Measurements from ENCODE around the gene LRRC52. TPM values are rescaled to one million over a fixed set of nuclear protein-coding genes. Genes with fewer than 3 reads are reported as not detected.
A peak's percentile ranks its signal among the peaks of the same experiment; 100 is the strongest.

LRRC52 gene
- total and polyA plus RNA-seq, 4 donors, result not detected

DNA sequence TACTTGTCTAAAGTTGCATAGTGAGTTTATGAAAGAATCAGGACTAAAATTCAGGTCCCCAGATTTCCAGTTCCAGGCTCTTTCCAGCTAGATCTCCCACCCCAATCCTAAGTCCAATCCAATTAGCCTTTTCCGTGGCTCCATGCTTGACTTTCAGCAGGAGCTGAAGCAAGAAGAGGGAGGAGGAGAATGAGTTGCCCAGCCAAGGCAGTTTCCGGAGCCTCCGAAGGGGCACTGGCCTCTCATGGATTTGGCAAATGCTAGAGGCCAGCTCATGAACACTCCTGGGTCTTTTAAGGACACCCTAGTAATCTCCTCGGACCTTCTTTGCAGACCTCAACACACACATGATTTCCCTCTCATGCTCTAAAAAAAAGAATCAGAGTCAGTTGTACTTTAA lies 10.5 kb upstream of the LRRC52 start:
- no peak for DNase-seq (ENCODE audit: low spot score)

DNA sequence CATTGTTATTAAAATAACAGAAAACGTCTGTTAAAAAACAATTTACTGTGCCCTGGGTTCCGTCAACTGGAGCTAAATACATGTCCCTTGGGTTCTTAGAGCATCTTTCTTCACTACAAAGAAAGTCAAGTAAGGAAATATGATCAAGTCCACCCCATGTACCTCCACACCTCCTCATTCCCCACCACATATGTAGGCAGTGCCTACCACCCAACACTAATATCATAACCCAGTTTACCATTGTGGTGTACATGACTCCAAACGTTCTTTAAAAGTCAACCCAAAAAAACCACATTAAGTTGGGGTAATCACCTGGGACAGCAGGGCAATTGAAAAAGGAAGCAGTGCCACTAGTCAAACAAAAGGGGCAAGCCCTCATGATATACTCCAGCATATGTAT lies 7.8 kb upstream of the LRRC52 start:
- no peak overlapping the region for H3K9ac ChIP-seq (ENCODE audit: low read depth in 1 of 2, low read length in 2 of 2)
- H3K9me3 ChIP-seq (ENCODE audit: control insufficient read depth in 4 of 4, low read length in 3 of 4), result no peaks in the 10 kb centered on the region
- no peak overlapping the region for H3K4me3 ChIP-seq (ENCODE audit: low read depth in 1 of 3, low read length in 3 of 3)
- H3K36me3 ChIP-seq (ENCODE audit: control insufficient read depth in 4 of 4, insufficient read depth in 3 of 4, low read depth in 1 of 4, low read length in 3 of 4), result no peaks in the 10 kb centered on the region
- peaks cover 0 to under 1% (median 0%) of the 10 kb centered on the region in 4 donors for H3K4me1 ChIP-seq (ENCODE audit: control insufficient read depth in 4 of 4, insufficient read depth in 4 of 4, low read length in 3 of 4)
- no peak overlapping the region for H3K27ac ChIP-seq (ENCODE audit: low read depth in 1 of 2, low read length in 2 of 2)
- DNase-seq (ENCODE audit: low spot score), result no peak
- H3K27me3 ChIP-seq (ENCODE audit: control insufficient read depth in 4 of 4, insufficient read depth in 4 of 4, low read length in 3 of 4), result no peaks in the 10 kb centered on the region
- TF ChIP-seq SP1 (IDR thresholded peaks at IDR 0.05) (no peak), JUND (IDR thresholded peaks at IDR 0.05) (no peak), GABPA (IDR thresholded peaks at IDR 0.05 in 1 of 2, conservative IDR thresholded peaks at IDR 0.05 in 1 of 2) (no peak), FOXA2 (IDR thresholded peaks at IDR 0.05) (no peak)
- TF ChIP-seq, protein P1, sequence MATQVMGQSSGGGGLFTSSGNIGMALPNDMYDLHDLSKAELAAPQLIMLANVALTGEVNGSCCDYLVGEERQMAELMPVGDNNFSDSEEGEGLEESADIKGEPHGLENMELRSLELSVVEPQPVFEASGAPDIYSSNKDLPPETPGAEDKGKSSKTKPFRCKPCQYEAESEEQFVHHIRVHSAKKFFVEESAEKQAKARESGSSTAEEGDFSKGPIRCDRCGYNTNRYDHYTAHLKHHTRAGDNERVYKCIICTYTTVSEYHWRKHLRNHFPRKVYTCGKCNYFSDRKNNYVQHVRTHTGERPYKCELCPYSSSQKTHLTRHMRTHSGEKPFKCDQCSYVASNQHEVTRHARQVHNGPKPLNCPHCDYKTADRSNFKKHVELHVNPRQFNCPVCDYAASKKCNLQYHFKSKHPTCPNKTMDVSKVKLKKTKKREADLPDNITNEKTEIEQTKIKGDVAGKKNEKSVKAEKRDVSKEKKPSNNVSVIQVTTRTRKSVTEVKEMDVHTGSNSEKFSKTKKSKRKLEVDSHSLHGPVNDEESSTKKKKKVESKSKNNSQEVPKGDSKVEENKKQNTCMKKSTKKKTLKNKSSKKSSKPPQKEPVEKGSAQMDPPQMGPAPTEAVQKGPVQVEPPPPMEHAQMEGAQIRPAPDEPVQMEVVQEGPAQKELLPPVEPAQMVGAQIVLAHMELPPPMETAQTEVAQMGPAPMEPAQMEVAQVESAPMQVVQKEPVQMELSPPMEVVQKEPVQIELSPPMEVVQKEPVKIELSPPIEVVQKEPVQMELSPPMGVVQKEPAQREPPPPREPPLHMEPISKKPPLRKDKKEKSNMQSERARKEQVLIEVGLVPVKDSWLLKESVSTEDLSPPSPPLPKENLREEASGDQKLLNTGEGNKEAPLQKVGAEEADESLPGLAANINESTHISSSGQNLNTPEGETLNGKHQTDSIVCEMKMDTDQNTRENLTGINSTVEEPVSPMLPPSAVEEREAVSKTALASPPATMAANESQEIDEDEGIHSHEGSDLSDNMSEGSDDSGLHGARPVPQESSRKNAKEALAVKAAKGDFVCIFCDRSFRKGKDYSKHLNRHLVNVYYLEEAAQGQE (IDR thresholded peaks at IDR 0.05), result no peak
- WGBS, result 80% methylated on average over 3 of the region's 3 CpGs

More for the DNA sequence above, 10.5 kb upstream of the LRRC52 start:
- peaks cover 0 to 3% (median 0%) of the 10 kb centered on the region in 4 donors for H3K4me1 ChIP-seq (ENCODE audit: control insufficient read depth in 4 of 4, insufficient read depth in 4 of 4, low read length in 3 of 4)
- no peak overlapping the region for H3K9ac ChIP-seq (ENCODE audit: low read depth in 1 of 2, low read length in 2 of 2)
- no peak overlapping the region for H3K4me3 ChIP-seq (ENCODE audit: low read depth in 1 of 3, low read length in 3 of 3)
- 79% methylated on average over 4 of the region's 4 CpGs for WGBS
- H3K27ac ChIP-seq (ENCODE audit: low read depth in 1 of 2, low read length in 2 of 2), result no peak overlapping the region
- H3K36me3 ChIP-seq (ENCODE audit: control insufficient read depth in 4 of 4, insufficient read depth in 3 of 4, low read depth in 1 of 4, low read length in 3 of 4), result no peaks in the 10 kb centered on the region
- TF ChIP-seq RXRA (IDR thresholded peaks at IDR 0.05), result peak in 1 of 2 donors; percentile 26
- TF ChIP-seq, protein P2, sequence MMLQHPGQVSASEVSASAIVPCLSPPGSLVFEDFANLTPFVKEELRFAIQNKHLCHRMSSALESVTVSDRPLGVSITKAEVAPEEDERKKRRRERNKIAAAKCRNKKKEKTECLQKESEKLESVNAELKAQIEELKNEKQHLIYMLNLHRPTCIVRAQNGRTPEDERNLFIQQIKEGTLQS (IDR thresholded peaks at IDR 0.05), result no peak
- TF ChIP-seq CTCF (IDR thresholded peaks at IDR 0.05; ENCODE audit: low read depth, low read length, missing input control), result no peak
- TF ChIP-seq RAD21 (IDR thresholded peaks at IDR 0.05), result no peak
- TF ChIP-seq GABPA (IDR thresholded peaks at IDR 0.05 in 1 of 2, conservative IDR thresholded peaks at IDR 0.05 in 1 of 2), result no peak
- TF ChIP-seq EGR1 (IDR thresholded peaks at IDR 0.05; ENCODE audit: low read depth in 2 of 2), result no peak
- no peaks in the 10 kb centered on the region for H3K27me3 ChIP-seq (ENCODE audit: control insufficient read depth in 4 of 4, insufficient read depth in 4 of 4, low read length in 3 of 4)
- H3K9me3 ChIP-seq (ENCODE audit: control insufficient read depth in 4 of 4, low read length in 3 of 4), result no peaks in the 10 kb centered on the region

- WGBS, result 64% methylated on average over 14 of the region's 14 CpGs
- Histone ChIP-seq H3K4me1 (ENCODE audit: control insufficient read depth in 4 of 4, insufficient read depth in 4 of 4, low read length in 3 of 4) (no peaks in the 10 kb centered on the region), H3K27me3 (ENCODE audit: control insufficient read depth in 4 of 4, insufficient read depth in 4 of 4, low read length in 3 of 4) (no peaks in the 10 kb centered on the region), H3K9me3 (ENCODE audit: control insufficient read depth in 4 of 4, low read length in 3 of 4) (no peaks in the 10 kb centered on the region), H3K4me3 (ENCODE audit: low read depth in 1 of 3, low read length in 3 of 3) (no peak overlapping the region), H3K9ac (ENCODE audit: low read depth in 1 of 2, low read length in 2 of 2) (no peak overlapping the region), H3K36me3 (ENCODE audit: control insufficient read depth in 4 of 4, insufficient read depth in 3 of 4, low read depth in 1 of 4, low read length in 3 of 4) (no peaks in the 10 kb centered on the region), H3K27ac (ENCODE audit: low read depth in 1 of 2, low read length in 2 of 2) (no peak overlapping the region)
- DNase-seq (ENCODE audit: low spot score), result no peak
- no peak for TF ChIP-seq EGR1 (IDR thresholded peaks at IDR 0.05; ENCODE audit: low read depth in 2 of 2)
Measured at GRCh38 chr1:165537356-165538109, 6.3 kb upstream of the LRRC52 start.
